ENCODE measurements around the gene TST.

GRCh38 chr22:37051391-37052385, 32.4 kb upstream of the TST start, which contains the start of gene KCTD17:
- TF ChIP-seq CTCF (IDR thresholded peaks at IDR 0.05): no peak
- TF ChIP-seq EZH2 (IDR thresholded peaks at IDR 0.05): no peak
- TF ChIP-seq EZH2phosphoT487 (IDR thresholded peaks at IDR 0.05): no peak
